ENCODE data around the gene LAMTOR1. TPM values are rescaled to one million over a fixed set of nuclear protein-coding genes. Genes with fewer than 3 reads are reported as not detected.
"Not testable (repeated sequence)": the region's sequence is repeated elsewhere in the genome, so short reads cannot be mapped to it uniquely, and the experiment has no call there.

LAMTOR1 gene
- total RNA-seq, 1 experiment from 2014 or later = 160 TPM

DNA sequence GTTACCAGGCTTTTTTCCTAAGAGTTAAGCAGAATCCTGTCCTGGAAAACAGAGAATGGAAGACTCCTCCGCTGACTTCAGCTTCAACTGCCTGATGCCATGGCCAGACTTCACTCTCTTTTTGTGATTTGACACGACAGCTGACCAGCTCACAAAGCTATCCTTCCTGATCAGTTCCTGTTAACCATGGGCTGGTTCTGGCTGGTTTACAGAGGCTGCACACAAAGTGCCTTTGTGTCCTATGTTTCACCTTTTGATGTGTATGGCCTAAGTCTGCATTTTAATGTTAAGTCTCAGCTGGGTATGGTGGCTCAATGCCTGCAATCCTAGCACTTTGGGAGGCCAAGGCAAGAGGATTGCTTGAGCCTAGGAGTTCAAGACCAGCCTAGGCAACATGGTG lies 43.5 kb upstream of the LAMTOR1 start:
- intact Hi-C loops (cut with micrococcal nuclease) = no loop called here
- Histone ChIP-seq H3F3A (ENCODE audit: low read length, unreplicated experiment) (no peaks in the 10 kb centered on the region), H3K27me3 (ENCODE audit: low read length) (no peaks in the 10 kb centered on the region), H3K79me2 (ENCODE audit: low read length) (no peaks in the 10 kb centered on the region), H4K20me1 (ENCODE audit: low read length) (no peaks in the 10 kb centered on the region), H3K9me3 (ENCODE audit: low read length) (no peaks in the 10 kb centered on the region), H2AFZ (ENCODE audit: low read length) (no peak overlapping the region), H3K4me1 (ENCODE audit: insufficient read depth, low read length) (peaks cover 10% of the 10 kb centered on the region; the same call in 1 of the 2 replicates), H3K36me3 (ENCODE audit: low read depth, low read length) (no peaks in the 10 kb centered on the region), H3K9ac (ENCODE audit: low read length) (no peak overlapping the region), H3K9me2 (replicated peaks; ENCODE audit: low read length) (no peaks in the 10 kb centered on the region), H3K4me2 (ENCODE audit: low read length) (no peak overlapping the region), H3K4me3 (ENCODE audit: low read length) (no peak overlapping the region), H3K27ac (ENCODE audit: low read length) (no peak overlapping the region)
- ChIA-PET POLR2A (ENCODE audit: unreplicated experiment) (no interaction called here), CTCF (interaction anchor here (0.5 kb wide), 1 partner anchor 24 kb away, joined by 4 read pairs; no protein-coding TSS in a partner anchor)
- BruUV-seq (replicated peaks) = no TSS peak
- ATAC-seq = no peak
- TF ChIP-seq EZH2 (IDR thresholded peaks at IDR 0.05; ENCODE audit: low read length, unreplicated experiment) = no peak
- TF ChIP-seq, protein P1, sequence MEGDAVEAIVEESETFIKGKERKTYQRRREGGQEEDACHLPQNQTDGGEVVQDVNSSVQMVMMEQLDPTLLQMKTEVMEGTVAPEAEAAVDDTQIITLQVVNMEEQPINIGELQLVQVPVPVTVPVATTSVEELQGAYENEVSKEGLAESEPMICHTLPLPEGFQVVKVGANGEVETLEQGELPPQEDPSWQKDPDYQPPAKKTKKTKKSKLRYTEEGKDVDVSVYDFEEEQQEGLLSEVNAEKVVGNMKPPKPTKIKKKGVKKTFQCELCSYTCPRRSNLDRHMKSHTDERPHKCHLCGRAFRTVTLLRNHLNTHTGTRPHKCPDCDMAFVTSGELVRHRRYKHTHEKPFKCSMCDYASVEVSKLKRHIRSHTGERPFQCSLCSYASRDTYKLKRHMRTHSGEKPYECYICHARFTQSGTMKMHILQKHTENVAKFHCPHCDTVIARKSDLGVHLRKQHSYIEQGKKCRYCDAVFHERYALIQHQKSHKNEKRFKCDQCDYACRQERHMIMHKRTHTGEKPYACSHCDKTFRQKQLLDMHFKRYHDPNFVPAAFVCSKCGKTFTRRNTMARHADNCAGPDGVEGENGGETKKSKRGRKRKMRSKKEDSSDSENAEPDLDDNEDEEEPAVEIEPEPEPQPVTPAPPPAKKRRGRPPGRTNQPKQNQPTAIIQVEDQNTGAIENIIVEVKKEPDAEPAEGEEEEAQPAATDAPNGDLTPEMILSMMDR (conservative IDR thresholded peaks at IDR 0.05; ENCODE audit: low read depth, low read length) = no peak
- no peak for TF ChIP-seq EZH2phosphoT487 (IDR thresholded peaks at IDR 0.05; ENCODE audit: borderline replicate concordance, low read length)
- DNase-seq = no peak

DNA sequence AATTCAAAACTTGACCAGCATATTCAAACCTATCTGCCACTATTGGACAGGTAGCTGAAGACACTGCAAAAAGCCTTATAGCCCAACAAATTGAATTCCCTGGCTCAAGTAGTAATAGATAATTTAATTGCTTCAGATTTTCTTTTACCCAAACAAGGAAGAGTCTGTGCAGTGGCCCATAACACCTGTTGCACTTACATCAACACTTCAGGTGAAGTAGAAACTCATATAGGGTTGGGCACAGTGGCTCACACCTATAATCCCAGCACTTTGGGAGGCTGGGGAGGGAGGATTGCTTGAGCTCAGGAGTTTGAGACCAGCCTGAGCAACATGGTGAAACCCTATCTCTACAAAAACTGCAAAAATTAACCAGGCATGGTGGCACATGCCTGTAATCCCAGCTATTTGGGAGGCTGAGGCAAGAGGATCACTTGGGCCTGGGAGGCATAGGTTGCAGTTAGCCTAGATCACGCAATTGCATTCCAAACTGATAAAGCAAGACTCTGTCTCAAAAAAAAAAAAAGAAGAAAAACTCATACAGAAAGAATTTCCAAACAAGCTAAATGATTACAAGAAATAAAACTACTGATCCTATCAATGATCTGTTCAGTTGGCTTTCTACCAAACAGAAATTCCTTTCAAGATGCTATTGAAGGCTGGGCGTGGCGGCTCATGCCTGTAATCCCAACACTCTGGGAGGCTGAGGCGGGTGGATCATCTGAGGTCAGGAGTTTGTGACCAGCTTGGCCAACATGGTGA lies 41.9 kb upstream of the LAMTOR1 start:
- POLR2A ChIA-PET (ENCODE audit: unreplicated experiment) = no interaction called here
- TF ChIP-seq, protein P1 (conservative IDR thresholded peaks at IDR 0.05; ENCODE audit: low read depth, low read length) = no peak
- TF ChIP-seq EZH2 (IDR thresholded peaks at IDR 0.05; ENCODE audit: low read length, unreplicated experiment) = no peak
- no peak for TF ChIP-seq EZH2phosphoT487 (IDR thresholded peaks at IDR 0.05; ENCODE audit: borderline replicate concordance, low read length)
- intact Hi-C loops (cut with micrococcal nuclease) = loop anchor here (1.0 to 5.0 kb wide), 2 partner anchors 120 to 163 kb away; no protein-coding TSS in a partner anchor

DNA sequence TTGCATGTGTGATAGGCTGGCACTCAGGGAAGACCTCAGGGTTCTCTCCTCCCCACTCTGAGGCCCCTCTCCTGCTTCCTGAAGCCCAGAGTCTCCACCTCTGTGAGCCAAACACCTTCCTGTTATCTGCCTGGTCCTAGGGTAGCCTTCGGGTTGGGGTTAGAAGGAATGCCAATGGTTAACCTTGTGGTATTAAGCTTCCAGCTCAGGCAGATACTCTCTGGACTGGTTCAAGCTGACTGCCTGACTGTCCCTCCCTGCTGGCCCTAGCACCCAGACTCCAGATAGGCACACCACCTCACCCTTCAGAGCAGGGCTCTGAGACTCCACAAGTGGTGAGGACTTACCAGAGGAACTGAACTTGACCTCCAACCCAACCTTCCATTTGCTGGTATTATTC lies 39.4 kb upstream of the LAMTOR1 start:
- H3K27me3 ChIP-seq (ENCODE audit: low read length); ATAC-seq; BruUV-seq (replicated peaks); H3F3A ChIP-seq (ENCODE audit: low read length, unreplicated experiment); H3K9me3 ChIP-seq (ENCODE audit: low read length); POLR2A ChIA-PET (ENCODE audit: unreplicated experiment); H3K36me3 ChIP-seq (ENCODE audit: low read depth, low read length); H3K9ac ChIP-seq (ENCODE audit: low read length); H3K27ac ChIP-seq (ENCODE audit: low read length); H3K79me2 ChIP-seq (ENCODE audit: low read length); H3K9me2 ChIP-seq (replicated peaks; ENCODE audit: low read length); H3K4me2 ChIP-seq (ENCODE audit: low read length); DNase-seq; H4K20me1 ChIP-seq (ENCODE audit: low read length); H3K4me3 ChIP-seq (ENCODE audit: low read length); H2AFZ ChIP-seq (ENCODE audit: low read length): not testable (repeated sequence)
- CTCF ChIA-PET = interaction anchor here (0.7 kb wide), 1 partner anchor 38 kb away, joined by 3 read pairs; no protein-coding TSS in a partner anchor
- peaks cover 18% of the 10 kb centered on the region; the same call in 1 of the 2 replicates for H3K4me1 ChIP-seq (ENCODE audit: insufficient read depth, low read length)
- intact Hi-C loops (cut with micrococcal nuclease) = loop anchor here (5.0 kb wide), 1 partner anchor 160 kb away; no protein-coding TSS in a partner anchor

More for the DNA sequence above, 41.9 kb upstream of the LAMTOR1 start:
- H3F3A ChIP-seq (ENCODE audit: low read length, unreplicated experiment) = no peaks in the 10 kb centered on the region
- H3K27ac ChIP-seq (ENCODE audit: low read length) = no peak overlapping the region
- BruUV-seq (replicated peaks) = no TSS peak
- H3K4me1 ChIP-seq (ENCODE audit: insufficient read depth, low read length) = peaks cover 18% of the 10 kb centered on the region; the same call in 1 of the 2 replicates
- H3K9me2 ChIP-seq (replicated peaks; ENCODE audit: low read length) = no peaks in the 10 kb centered on the region
- no peak overlapping the region for H2AFZ ChIP-seq (ENCODE audit: low read length)
- peak; percentile 67 for DNase-seq
- no peak overlapping the region for H3K4me3 ChIP-seq (ENCODE audit: low read length)
- ATAC-seq = no peak
- no peak overlapping the region for H3K9ac ChIP-seq (ENCODE audit: low read length)
- H3K9me3 ChIP-seq (ENCODE audit: low read length) = no peaks in the 10 kb centered on the region
- H4K20me1 ChIP-seq (ENCODE audit: low read length) = no peaks in the 10 kb centered on the region
- H3K27me3 ChIP-seq (ENCODE audit: low read length) = no peaks in the 10 kb centered on the region
- no peaks in the 10 kb centered on the region for H3K36me3 ChIP-seq (ENCODE audit: low read depth, low read length)
- H3K4me2 ChIP-seq (ENCODE audit: low read length) = no peak overlapping the region
- no peaks in the 10 kb centered on the region for H3K79me2 ChIP-seq (ENCODE audit: low read length)
- CTCF ChIA-PET = interaction anchor here (0.6 to 1.2 kb wide), 3 partner anchors 44 to 286 kb away, joined by 3 read pairs; no protein-coding TSS in a partner anchor

DNA sequence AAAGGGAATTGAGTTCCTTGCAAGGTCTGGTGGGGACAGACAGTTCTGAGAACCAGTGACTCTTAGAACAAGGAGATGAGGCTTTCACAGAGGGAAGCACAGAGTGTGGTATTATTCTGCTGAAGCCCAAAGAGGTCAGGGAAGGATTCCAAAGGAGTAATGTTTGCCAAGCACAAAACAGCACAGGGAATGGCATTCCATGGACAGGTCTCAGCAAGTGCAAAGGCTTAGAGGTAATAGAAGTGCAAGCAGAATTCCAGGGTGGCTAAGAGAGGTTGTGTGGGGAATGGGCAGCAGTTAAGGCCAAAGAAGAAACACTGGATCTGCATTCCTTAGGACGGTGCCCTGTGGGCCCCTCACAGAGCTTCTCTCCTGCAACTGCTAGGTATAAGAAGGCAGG lies 39.0 kb upstream of the LAMTOR1 start:
- H3K36me3 ChIP-seq (ENCODE audit: low read depth, low read length); H3K9me3 ChIP-seq (ENCODE audit: low read length); H4K20me1 ChIP-seq (ENCODE audit: low read length); H3K4me2 ChIP-seq (ENCODE audit: low read length); BruUV-seq (replicated peaks); DNase-seq; POLR2A ChIA-PET (ENCODE audit: unreplicated experiment); H3K9ac ChIP-seq (ENCODE audit: low read length); H3K27ac ChIP-seq (ENCODE audit: low read length); ATAC-seq; H3K9me2 ChIP-seq (replicated peaks; ENCODE audit: low read length); H3F3A ChIP-seq (ENCODE audit: low read length, unreplicated experiment); H3K4me3 ChIP-seq (ENCODE audit: low read length); H3K27me3 ChIP-seq (ENCODE audit: low read length); H3K79me2 ChIP-seq (ENCODE audit: low read length); H2AFZ ChIP-seq (ENCODE audit: low read length): not testable (repeated sequence)
- CTCF ChIA-PET = interaction anchor here (0.7 kb wide), 1 partner anchor 39 kb away, joined by 3 read pairs; no protein-coding TSS in a partner anchor
- H3K4me1 ChIP-seq (ENCODE audit: insufficient read depth, low read length) = peaks cover 18% of the 10 kb centered on the region; the same call in 1 of the 2 replicates
- intact Hi-C loops (cut with micrococcal nuclease) = loop anchor here (5.0 kb wide), 1 partner anchor 160 kb away; no protein-coding TSS in a partner anchor
